ENCODE data around the gene BCAS4.

DNA sequence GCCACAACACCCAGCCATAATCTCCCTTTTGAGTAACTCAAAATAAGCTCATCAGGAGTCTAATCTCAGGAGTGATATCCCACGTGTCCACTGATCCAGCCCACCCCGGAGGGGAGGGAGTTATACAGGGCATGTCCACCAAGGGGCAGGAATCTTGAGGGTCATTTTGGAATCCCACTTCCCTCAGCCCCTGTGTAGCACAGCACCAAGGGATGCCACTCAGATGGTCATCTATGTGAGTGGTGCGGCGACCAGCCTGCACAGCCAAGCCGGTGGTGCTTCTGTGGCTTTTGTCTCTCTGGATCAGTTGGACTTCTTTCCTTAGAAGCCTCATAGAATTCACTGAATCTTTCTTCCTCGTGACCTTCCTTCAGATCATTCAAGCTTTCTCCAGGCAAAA is 11.0 kb upstream of the BCAS4 start:
- TF ChIP-seq CTCF (conservative IDR thresholded peaks at IDR 0.05) (no peak), EZH2 (IDR thresholded peaks at IDR 0.05; ENCODE audit: low read depth) (no peak)

All from PC-9 (cell line).